ENCODE data around the gene RCVRN. TPM values are rescaled to one million over a fixed set of nuclear protein-coding genes. Genes with fewer than 3 reads are reported as not detected.

The RCVRN gene
- total and polyA plus RNA-seq, 2 of the 8 experiments (the other 6 are each of a cell fraction or from before 2014, with no cell fraction given): not detected

- Histone ChIP-seq H4K91ac (replicated peaks; ENCODE audit: insufficient read length, low read length) (no peak overlapping the region), H4K20me1 (replicated peaks in 1 of 2; ENCODE audit: control insufficient read depth in 1 of 2, insufficient read depth in 2 of 2, low read length in 2 of 2) (no peaks in the 10 kb centered on the region), H3K18ac (ENCODE audit: extremely low read depth, low read length) (no peak overlapping the region), H3K36me3 (ENCODE audit: control insufficient read depth in 2 of 4, insufficient read depth in 4 of 4, low read length in 3 of 4) (no peaks in the 10 kb centered on the region), H3K9ac (replicated peaks in 1 of 4; ENCODE audit: extremely low read depth in 1 of 4, low read depth in 3 of 4, low read length in 3 of 4) (no peak overlapping the region), H3K56ac (replicated peaks; ENCODE audit: insufficient read length, low read depth, low read length) (no peak overlapping the region), H3K4me3 (ENCODE audit: extremely low read depth in 1 of 4, insufficient read depth in 2 of 4, low read depth in 3 of 4, low read length in 4 of 4) (no peak overlapping the region), H3K23me2 (ENCODE audit: low read depth, low read length) (no peaks in the 10 kb centered on the region), H3K4me2 (ENCODE audit: insufficient read depth in 1 of 2, low read depth in 2 of 2, low read length in 2 of 2) (no peak overlapping the region), H3K4ac (replicated peaks; ENCODE audit: insufficient read length, low read depth, low read length) (no peak overlapping the region), H2AK5ac (ENCODE audit: low read depth, low read length) (no peak overlapping the region), H2BK15ac (ENCODE audit: low read length) (no peak overlapping the region), H3K14ac (ENCODE audit: insufficient read length) (no peak overlapping the region), H2AFZ (ENCODE audit: low read length) (0 out of 2 replicates have a peak overlapping the region, but pooled peaks have one; percentile 40), H2BK20ac (ENCODE audit: low read length) (no peak overlapping the region), H2BK120ac (replicated peaks; ENCODE audit: low read depth, low read length) (no peak overlapping the region), H3K4me1 (replicated peaks in 1 of 4; ENCODE audit: control insufficient read depth in 3 of 4, insufficient read depth in 4 of 4, low read length in 3 of 4) (no peaks in the 10 kb centered on the region), H3K79me1 (ENCODE audit: low read depth, low read length) (no peaks in the 10 kb centered on the region), H3K27ac (ENCODE audit: low read depth, low read length) (no peak overlapping the region), H3K9me3 (ENCODE audit: insufficient read depth in 2 of 2, low read depth in 1 of 2, low read length in 1 of 2) (peaks cover 0 to 6% of the 10 kb centered on the region in 2 experiments; a peak in 2 of 4 replicates), H3K27me3 (replicated peaks in 1 of 4; ENCODE audit: control insufficient read depth in 3 of 4, extremely low read depth in 1 of 4, insufficient read depth in 3 of 4, low read length in 3 of 4) (no peaks in the 10 kb centered on the region), H2BK5ac (ENCODE audit: low read depth, low read length) (no peak overlapping the region), H4K5ac (ENCODE audit: insufficient read length, low read depth, low read length) (no peak overlapping the region), H4K8ac (ENCODE audit: extremely low read depth, insufficient read depth, low read length) (no peak overlapping the region), H3K23ac (ENCODE audit: insufficient read length) (no peak overlapping the region), H2BK12ac (ENCODE audit: low read depth, low read length) (no peak overlapping the region), H3K79me2 (ENCODE audit: control insufficient read depth in 1 of 2, insufficient read depth in 2 of 2, low read length in 2 of 2) (no peaks in the 10 kb centered on the region)
- CTCF ChIA-PET (ENCODE audit: partially characterized antibody): interaction anchor here (0.6 to 3.2 kb wide), 4 partner anchors 11 to 302 kb away, joined by 3 to 26 read pairs (median 4); partner anchors contain the start of gene CFAP52
- no peak for DNase-seq (ENCODE audit: low read depth in 1 of 2, low spot score in 2 of 2)
- TF ChIP-seq ASH2L (IDR thresholded peaks at IDR 0.05; ENCODE audit: low read length): no peak
- no peak for TF ChIP-seq POLR2A (IDR thresholded peaks at IDR 0.05; ENCODE audit: control extremely low read depth in 1 of 2, low read depth in 2 of 2, low read length in 2 of 2)
- 90% methylated on average over 3 of the region's 3 CpGs; no CpG with 5 or more reads in 1 of the 2 experiments for WGBS, 2 experiments (ENCODE audit: extremely low coverage in 1 of 2, insufficient coverage in 1 of 2, insufficient read length in 1 of 2, insufficient replicate concordance in 2 of 2, low coverage in 1 of 2, low lambda C conversion rate in 2 of 2, missing lambda C conversion rate in 1 of 2)
- POLR2A ChIA-PET (ENCODE audit: partially characterized antibody): no interaction called here
- FAIRE-seq: no peak
Observed at GRCh38 chr17:9878356-9878755, 26.7 kb downstream of the RCVRN start.

Measured in H1 (cell line).